Activated naive CD4-positive, alpha-beta T cell treated with anti-CD3 and anti-CD28 coated beads, Interleukin-2, amount 50 U/mL, for 72 hours (primary cell): ENCODE results near the gene APLP1. TPM values are rescaled to one million over a fixed set of nuclear protein-coding genes. Genes with fewer than 3 reads are reported as not detected.
A peak's percentile ranks its signal among the peaks of the same experiment; 100 is the strongest.

Source experiments
- ATAC-seq, 2 donors: fragments of 150-1000 bp; cut with Tn5 transposase; 2 replicates each; pipeline ENCODE4 v1.10.0; 2021; ENCODE audit warnings: mild to moderate bottlenecking in 2 of 2, moderate library complexity in 2 of 2
- DNase-seq, 2 donors: peaks; one replicate each; pipeline ENCODE4 v3.0.0; 2021 to 2022; ENCODE audit warnings: low spot score in 2 of 2
- H3K27ac Mint-ChIP-seq, 2 donors: one replicate each; pipeline ENCODE4 v1.8.0; 2022; ENCODE audit warnings: mild to moderate bottlenecking in 2 of 2, mixed read lengths in 2 of 2
- H3K36me3 Mint-ChIP-seq, 2 donors: one replicate each; pipeline ENCODE4 v1.8.0; 2022; ENCODE audit warnings: mixed read lengths in 2 of 2
- H3K9me3 Mint-ChIP-seq, 2 donors: one replicate each; pipeline ENCODE4 v1.8.0; 2022; ENCODE audit warnings: mixed read lengths in 2 of 2
- total RNA-seq, 2 donors: library from RNA; stranded (reverse); gene quantifications; one replicate each; pipeline ENCODE4 v1.2.3, GENCODE V29; 2022

APLP1 gene
- total RNA-seq, 2 donors from 2014 or later, result 2.9 to 9.3 TPM

GRCh38 chr19:35848486-35848885, 19.9 kb upstream of the APLP1 start:
- peaks cover 0 to 20% of the 10 kb centered on the region in 2 donors for H3K36me3 Mint-ChIP-seq
- H3K9me3 Mint-ChIP-seq, result no peaks in the 10 kb centered on the region
- no peak overlapping the region for H3K27ac Mint-ChIP-seq
- ATAC-seq (no peak), DNase-seq (no peak)

- Mint-ChIP-seq H3K27ac (no peak overlapping the region), H3K9me3 (no peaks in the 10 kb centered on the region), H3K36me3 (peaks cover 0 to 19% of the 10 kb centered on the region in 2 donors)
- ATAC-seq (no peak), DNase-seq (no peak)
These were observed 19.4 kb upstream of the APLP1 start for GRCh38 chr19:35848919-35849505.

GRCh38 chr19:35851213-35852028, 17.0 kb upstream of the APLP1 start:
- H3K9me3 Mint-ChIP-seq, result no peaks in the 10 kb centered on the region
- ATAC-seq, result peak in 1 of 2 donors; percentile 22
- peaks cover 0 to 4% of the 10 kb centered on the region in 2 donors for H3K36me3 Mint-ChIP-seq
- no peak overlapping the region for H3K27ac Mint-ChIP-seq
- DNase-seq, result no peak

- ATAC-seq, result no peak
These were observed 16.2 kb upstream of the APLP1 start, which contains the start of gene NPHS1 for GRCh38 chr19:35852029-35852780. NPHS1 (minus strand) TSS chr19:35852504; CDS start chr19:35851837, 667 bp downstream.

GRCh38 chr19:35853038-35853756, 15.2 kb upstream of the APLP1 start:
- no peaks in the 10 kb centered on the region for H3K9me3 Mint-ChIP-seq
- no peak for DNase-seq
- no peak for ATAC-seq
- H3K27ac Mint-ChIP-seq, result no peak overlapping the region
- H3K36me3 Mint-ChIP-seq, result no peaks in the 10 kb centered on the region

More at GRCh38 chr19:35852029-35852780, 16.2 kb upstream of the APLP1 start, which contains the start of gene NPHS1:
- no peak for DNase-seq
- H3K27ac Mint-ChIP-seq, result no peak within 1 kb of the TSS
- no peaks in the 10 kb centered on the region for H3K36me3 Mint-ChIP-seq
- H3K9me3 Mint-ChIP-seq, result no peaks in the 10 kb centered on the region

GRCh38 chr19:35856546-35857149, 11.7 kb upstream of the APLP1 start, which contains the start of gene KIRREL2:
KIRREL2 (plus strand) TSS chr19:35856911; CDS start chr19:35857120, 209 bp downstream.
- no peaks in the 10 kb centered on the region for H3K9me3 Mint-ChIP-seq
- peaks cover 0 to 8% of the 10 kb centered on the region in 2 donors for H3K36me3 Mint-ChIP-seq
- ATAC-seq (peak; percentile 67 to 82), DNase-seq (peak in 1 of 2 donors; percentile 56)
- H3K27ac Mint-ChIP-seq, result no peak within 1 kb of the TSS

GRCh38 chr19:35858311-35858710, 10.1 kb upstream of the APLP1 start:
- DNase-seq (no peak), ATAC-seq (no peak)
- Mint-ChIP-seq H3K27ac (no peak overlapping the region), H3K36me3 (peaks cover 0 to 8% of the 10 kb centered on the region in 2 donors), H3K9me3 (no peaks in the 10 kb centered on the region)

- H3K27ac Mint-ChIP-seq, result no peak overlapping the region
- H3K9me3 Mint-ChIP-seq, result no peaks in the 10 kb centered on the region
These were observed 9.0 kb upstream of the APLP1 start for GRCh38 chr19:35859414-35859813.

GRCh38 chr19:35860436-35860817, 7.9 kb upstream of the APLP1 start:
- DNase-seq (no peak), ATAC-seq (no peak)
- Mint-ChIP-seq H3K36me3 (peaks cover 0 to 8% of the 10 kb centered on the region in 2 donors), H3K27ac (no peak overlapping the region), H3K9me3 (no peaks in the 10 kb centered on the region)

More at GRCh38 chr19:35859414-35859813, 9.0 kb upstream of the APLP1 start:
- no peak for DNase-seq
- peaks cover 0 to 8% of the 10 kb centered on the region in 2 donors for H3K36me3 Mint-ChIP-seq
- no peak for ATAC-seq

GRCh38 chr19:35860818-35861639, 7.3 kb upstream of the APLP1 start:
- DNase-seq, result no peak
- no peaks in the 10 kb centered on the region for H3K9me3 Mint-ChIP-seq
- ATAC-seq, result peak in 1 of 2 donors; percentile 26
- peaks cover 0 to 8% of the 10 kb centered on the region in 2 donors for H3K36me3 Mint-ChIP-seq
- H3K27ac Mint-ChIP-seq, result no peak overlapping the region

GRCh38 chr19:35861640-35862160, 6.7 kb upstream of the APLP1 start:
- no peak overlapping the region for H3K27ac Mint-ChIP-seq
- no peaks in the 10 kb centered on the region for H3K9me3 Mint-ChIP-seq

GRCh38 chr19:35862528-35862927, 5.8 kb upstream of the APLP1 start:
- peaks cover 0 to 8% of the 10 kb centered on the region in 2 donors for H3K36me3 Mint-ChIP-seq
- H3K9me3 Mint-ChIP-seq, result no peaks in the 10 kb centered on the region
- DNase-seq, result no peak
- H3K27ac Mint-ChIP-seq, result no peak overlapping the region
- ATAC-seq, result no peak

More at GRCh38 chr19:35861640-35862160, 6.7 kb upstream of the APLP1 start:
- H3K36me3 Mint-ChIP-seq, result peaks cover 0 to 8% of the 10 kb centered on the region in 2 donors
- no peak for DNase-seq
- ATAC-seq, result no peak

GRCh38 chr19:35863018-35863417, 5.4 kb upstream of the APLP1 start:
- DNase-seq (no peak), ATAC-seq (no peak)
- Mint-ChIP-seq H3K36me3 (peaks cover 0 to 8% of the 10 kb centered on the region in 2 donors), H3K27ac (no peak overlapping the region), H3K9me3 (no peaks in the 10 kb centered on the region)

- H3K36me3 Mint-ChIP-seq, result no peaks in the 10 kb centered on the region
These were observed 501 bp downstream of the APLP1 start for GRCh38 chr19:35868823-35869326.

More at GRCh38 chr19:35868823-35869326, 501 bp downstream of the APLP1 start:
- Mint-ChIP-seq H3K9me3 (no peaks in the 10 kb centered on the region), H3K27ac (no peak overlapping the region)
- no peak for DNase-seq
- ATAC-seq, result no peak
